COLO668 (cell line): ENCODE data around the gene NAGS.
"Not testable (repeated sequence)": the region's sequence is repeated elsewhere in the genome, so short reads cannot be mapped to it uniquely, and the experiment has no call there.

Experiments used
- DNase-seq: peaks from one replicate; lab custom pipeline; 2025; ENCODE audit not compliant: unreplicated experiment; lab: John Stamatoyannopoulos, UW

NAGS gene

DNA sequence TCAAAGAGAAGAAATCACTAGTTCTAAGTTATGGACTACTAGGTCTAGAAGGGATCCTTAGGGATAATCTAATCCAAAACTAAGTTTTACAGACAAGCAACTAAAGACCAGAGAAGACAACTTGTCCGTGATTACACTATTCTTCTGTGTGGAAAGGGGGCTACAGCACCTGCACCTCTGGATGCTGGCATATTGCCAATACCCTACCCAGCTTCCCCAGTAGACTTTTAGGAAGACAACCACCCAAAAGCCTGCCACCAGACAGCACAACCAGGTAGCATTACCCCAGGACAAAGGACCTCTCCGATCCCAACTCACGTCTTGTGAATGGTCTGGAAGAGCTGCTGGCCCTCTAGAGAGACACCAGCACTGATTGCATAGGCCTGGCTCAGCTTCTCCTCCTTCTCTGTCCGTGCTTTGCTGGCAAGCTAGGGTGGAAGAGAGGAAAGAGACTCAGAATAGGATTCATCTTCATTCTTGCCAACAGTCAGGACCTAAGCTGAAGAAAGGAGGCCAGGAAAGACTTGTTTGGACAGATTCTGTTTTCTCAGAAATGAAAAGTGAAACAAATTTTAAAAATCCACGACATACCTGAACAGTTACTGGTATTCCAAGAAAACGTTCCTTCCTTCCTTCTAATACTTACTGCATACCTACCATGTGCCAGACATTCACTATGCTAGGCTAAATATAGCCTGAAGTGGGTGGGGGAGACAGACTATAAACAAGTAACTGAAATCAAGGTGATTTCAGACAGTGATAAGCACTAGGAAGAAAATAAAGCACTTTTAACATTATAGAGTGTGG lies 35.6 kb downstream of the NAGS start:
- no peak for DNase-seq

DNA sequence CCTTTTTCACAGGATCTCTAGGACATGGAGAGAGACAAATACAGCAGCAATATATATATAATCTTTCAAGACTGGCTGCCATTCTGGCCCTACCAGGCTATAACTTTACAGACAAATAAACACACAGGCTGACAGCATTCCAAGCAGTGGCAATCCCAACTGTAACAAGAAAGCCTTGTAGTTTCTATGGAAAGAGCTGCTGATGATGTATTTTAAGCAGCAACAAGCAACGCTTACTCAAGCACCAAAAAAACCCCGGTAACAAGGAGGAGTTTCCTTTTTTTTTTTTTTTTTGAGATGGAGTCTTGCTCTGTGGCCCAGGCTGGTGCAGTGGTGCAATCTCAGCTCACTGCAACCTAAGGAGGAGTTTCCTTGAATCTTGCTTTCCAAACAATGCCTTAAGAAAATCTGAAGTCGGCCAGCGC lies 38.9 kb downstream of the NAGS start:
- DNase-seq: no peak

DNA sequence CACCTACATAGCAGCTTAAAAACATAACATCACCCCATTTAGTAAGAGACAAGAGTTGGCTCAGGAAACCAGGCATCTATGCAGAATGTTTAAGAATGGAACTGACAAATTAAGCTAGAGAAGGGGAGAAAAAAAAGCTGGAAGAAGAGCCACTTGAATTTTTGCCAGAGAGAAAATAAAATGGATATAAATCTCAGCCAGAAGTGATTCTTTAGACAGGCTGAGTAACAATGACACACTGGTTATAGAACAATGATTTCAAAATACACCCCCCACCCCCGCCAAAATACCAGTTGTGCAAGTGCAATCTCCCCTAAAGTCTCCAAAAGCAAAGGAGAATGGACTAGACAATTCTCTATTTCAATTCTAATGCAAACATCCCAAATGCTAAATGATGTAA lies 39.6 kb downstream of the NAGS start:
- DNase-seq: no peak

DNA sequence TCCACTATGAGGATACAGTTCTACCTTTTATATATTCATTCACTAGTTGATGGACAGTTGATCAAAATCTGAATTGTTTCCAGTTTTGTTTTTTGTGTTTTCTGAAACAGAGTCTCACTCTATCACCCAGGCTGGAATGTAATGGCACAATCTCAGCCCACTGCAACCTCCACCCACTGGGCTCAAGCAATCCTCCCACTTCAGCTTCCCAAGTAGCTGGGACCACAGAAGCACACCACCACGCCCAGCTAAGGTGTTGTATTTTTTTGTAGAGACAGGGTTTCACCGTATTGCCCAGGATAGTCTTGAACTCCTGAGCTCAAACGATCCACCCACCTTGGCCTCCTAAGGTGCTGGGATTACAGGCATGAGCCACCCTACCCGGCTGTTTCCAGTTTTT lies 41.1 kb downstream of the NAGS start:
- DNase-seq: no peak

DNA sequence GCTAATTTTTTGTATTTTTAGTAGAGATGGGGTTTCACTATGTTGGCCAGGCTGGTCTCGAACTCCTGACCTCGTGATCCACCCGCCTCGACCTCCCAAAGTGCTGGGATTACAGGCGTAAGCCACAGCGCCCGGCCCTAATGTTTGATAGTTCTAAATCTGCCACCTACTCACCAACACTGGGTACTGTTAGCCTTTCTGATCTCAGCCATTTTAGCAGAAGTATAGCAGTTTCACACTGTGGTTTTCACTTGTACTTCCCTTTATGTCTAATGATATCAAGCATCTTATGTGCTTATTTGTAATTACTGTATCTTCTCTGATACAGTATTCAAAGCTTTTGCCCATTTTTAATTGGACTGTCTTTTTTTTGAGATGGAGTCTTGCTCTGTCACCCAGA lies 42.5 kb downstream of the NAGS start:
- not testable (repeated sequence) for DNase-seq

DNA sequence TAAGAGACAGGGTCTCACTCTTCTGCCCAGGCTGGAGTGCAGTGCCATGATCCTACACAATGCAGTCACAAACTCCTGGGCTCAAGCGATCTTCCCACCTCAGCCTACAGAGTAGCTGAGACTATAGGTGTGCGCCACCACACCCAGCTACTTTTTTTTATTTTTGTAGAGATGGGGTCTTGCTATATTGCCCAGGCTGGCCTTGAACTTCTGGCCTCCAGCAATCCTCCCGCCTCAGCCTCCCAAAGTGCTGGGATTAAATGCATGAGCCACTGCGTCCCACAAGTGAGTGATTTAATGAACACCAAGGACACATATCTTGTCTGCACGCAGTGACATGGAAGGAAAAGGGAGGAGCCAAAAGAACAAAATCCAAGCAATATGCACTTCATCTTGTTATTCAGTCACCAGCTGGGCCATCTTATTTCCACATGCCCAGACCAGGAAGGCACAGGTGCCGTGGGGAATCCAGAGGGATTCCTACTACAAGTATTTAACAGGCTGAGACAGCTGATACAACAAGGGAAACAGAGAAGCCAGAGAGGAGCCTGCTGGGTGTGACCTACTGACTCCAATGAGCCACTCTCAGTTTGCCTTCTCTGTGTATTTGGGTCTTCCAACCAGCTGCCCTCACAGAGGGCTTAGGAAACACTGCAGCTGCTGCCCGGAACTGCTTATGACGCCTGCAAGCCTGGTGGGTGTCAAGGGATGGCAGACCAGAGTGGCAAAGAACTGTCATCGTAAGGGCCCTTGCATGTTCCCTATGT lies 45.1 kb downstream of the NAGS start:
- no peak for DNase-seq

DNA sequence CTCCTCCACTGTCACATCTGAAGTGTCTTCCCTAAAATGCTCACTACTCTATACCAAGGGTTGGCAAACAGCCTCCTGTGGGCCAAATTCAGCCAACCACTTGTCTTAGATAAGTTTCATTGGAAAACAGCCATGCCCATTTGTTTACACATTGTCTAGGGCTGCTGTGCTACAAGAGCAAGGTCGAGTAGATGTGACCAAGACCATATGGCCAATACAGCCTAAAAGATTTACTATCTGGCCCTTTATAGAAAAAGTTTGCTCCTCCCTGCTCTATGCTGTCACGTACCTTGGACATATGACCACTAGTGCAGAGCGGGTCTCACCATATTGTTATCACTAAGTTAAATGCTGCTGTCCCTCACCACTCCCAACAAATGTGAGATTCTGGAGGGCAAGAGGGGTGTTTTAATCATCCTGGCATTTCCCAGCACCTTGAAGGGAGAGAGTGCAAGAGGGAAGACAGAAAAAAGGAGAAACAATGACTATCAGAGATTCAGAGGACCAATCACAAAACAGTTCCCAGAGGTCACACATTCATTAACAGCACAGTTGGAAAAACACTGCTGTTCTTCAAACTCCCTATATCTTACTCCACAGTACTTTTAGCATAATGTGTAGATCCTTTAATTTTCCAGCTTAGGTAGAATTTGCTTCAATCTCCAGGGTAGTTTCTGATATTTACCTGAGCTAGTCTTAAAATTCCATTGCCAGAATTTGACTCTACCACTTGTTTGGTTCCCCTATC lies 48.9 kb downstream of the NAGS start:
- DNase-seq: no peak
